HepG2 (cell line): ENCODE results near the gene OPRL1. TPM values are rescaled to one million over a fixed set of nuclear protein-coding genes. Genes with fewer than 3 reads are reported as not detected.

ENCODE experiments used
- ARID2 ChIP-seq: sonication (generic); formaldehyde crosslinking; IDR thresholded peaks from 2 replicates; pipeline ENCODE4 v1.8.1; 2022; ENCODE audit warnings: mild to moderate bottlenecking, missing genetic modification reagents, borderline replicate concordance
- ARNTL ChIP-seq: sonication (generic); formaldehyde crosslinking; IDR thresholded peaks from 2 replicates; pipeline ENCODE4 v1.4.0; 2020; ENCODE audit warnings: mild to moderate bottlenecking, missing genetic modification reagents
- EEA1 ChIP-seq: sonication (generic); formaldehyde crosslinking; IDR thresholded peaks from 2 replicates; pipeline ENCODE4 v1.5.1; 2020; ENCODE audit warnings: mild to moderate bottlenecking, missing genetic modification reagents, borderline replicate concordance
- ELK4 ChIP-seq: sonication (generic); formaldehyde crosslinking; IDR thresholded peaks from 2 replicates; pipeline ENCODE4 v1.9.0; 2021; ENCODE audit warnings: missing genetic modification reagents, borderline replicate concordance
- ERF ChIP-seq: IDR thresholded peaks from 2 replicates; pipeline ENCODE4 v1.6.1; 2018; ENCODE audit warnings: missing biosample characterization, missing genetic modification reagents
- KAT2B ChIP-seq: fragments of 150-350 bp; IDR thresholded peaks from 2 replicates; pipeline ENCODE4 v1.6.1; 2014; ENCODE audit warnings: low read depth, low read length, borderline replicate concordance
- MED1 ChIP-seq: sonication (generic); formaldehyde crosslinking; IDR thresholded peaks from 2 replicates; pipeline ENCODE4 v1.4.0; 2020; ENCODE audit warnings: missing genetic modification reagents
- ONECUT2 ChIP-seq: sonication (generic); formaldehyde crosslinking; IDR thresholded peaks from 2 replicates; pipeline ENCODE4 v1.4.0; 2020; ENCODE audit warnings: missing genetic modification reagents
- RCOR2 ChIP-seq: IDR thresholded peaks from 2 replicates; pipeline ENCODE4 v1.6.1; 2016; ENCODE audit warnings: missing biosample characterization, missing genetic modification reagents
- SCMH1 ChIP-seq: sonication (generic); formaldehyde crosslinking; IDR thresholded peaks from 2 replicates; pipeline ENCODE4 v1.9.0; 2021; ENCODE audit warnings: missing genetic modification reagents, mild to moderate bottlenecking, borderline replicate concordance
- SIN3B ChIP-seq: fragments of 150-350 bp; IDR thresholded peaks from 2 replicates; pipeline ENCODE4 v1.6.1; 2014; ENCODE audit warnings: low read length
- SMAD1 ChIP-seq: sonication (generic); formaldehyde crosslinking; IDR thresholded peaks from 2 replicates; pipeline ENCODE4 v1.4.0; 2020; ENCODE audit warnings: missing genetic modification reagents, low read depth, mild to moderate bottlenecking, borderline replicate concordance
- TERF1 ChIP-seq: sonication (generic); formaldehyde crosslinking; IDR thresholded peaks from 2 replicates; pipeline ENCODE4 v1.8.0; 2022; ENCODE audit warnings: mild to moderate bottlenecking, missing genetic modification reagents, moderate library complexity
- TIGD3 ChIP-seq: sonication (generic); formaldehyde crosslinking; IDR thresholded peaks from 2 replicates; pipeline ENCODE4 v1.5.1; 2020; ENCODE audit warnings: mild to moderate bottlenecking, missing genetic modification reagents, borderline replicate concordance
- TSC22D2 ChIP-seq: sonication (generic); formaldehyde crosslinking; IDR thresholded peaks from 2 replicates; pipeline ENCODE4 v1.5.1; 2020; ENCODE audit warnings: missing genetic modification reagents, mild to moderate bottlenecking, borderline replicate concordance
- ZFP1 ChIP-seq: IDR thresholded peaks from 2 replicates; pipeline ENCODE4 v1.6.1; 2016
- ZFP36L1 ChIP-seq: sonication (generic); formaldehyde crosslinking; IDR thresholded peaks from 2 replicates; pipeline ENCODE4 v1.8.0; 2022; ENCODE audit warnings: mild to moderate bottlenecking, missing genetic modification reagents, moderate library complexity
- ZFP41 ChIP-seq: sonication (generic); formaldehyde crosslinking; IDR thresholded peaks from 2 replicates; pipeline ENCODE4 v1.4.0; 2020; ENCODE audit warnings: mild to moderate bottlenecking, missing genetic modification reagents, borderline replicate concordance
- ZNF496 ChIP-seq: sonication (generic); formaldehyde crosslinking; IDR thresholded peaks from 2 replicates; pipeline ENCODE4 v1.8.1; 2023; ENCODE audit warnings: mild to moderate bottlenecking, moderate library complexity, missing genetic modification reagents; ENCODE audit not compliant: insufficient replicate concordance
- ZNF556 ChIP-seq: sonication (generic); formaldehyde crosslinking; IDR thresholded peaks from 2 replicates; pipeline ENCODE4 v1.4.0; 2020; ENCODE audit warnings: mild to moderate bottlenecking, missing genetic modification reagents, borderline replicate concordance
- ZNF564 ChIP-seq: sonication (generic); formaldehyde crosslinking; IDR thresholded peaks from 2 replicates; pipeline ENCODE4 v1.8.1; 2023; ENCODE audit warnings: mild to moderate bottlenecking, missing genetic modification reagents
- ZNF660 ChIP-seq: sonication (generic); formaldehyde crosslinking; IDR thresholded peaks from 2 replicates; pipeline ENCODE4 v1.5.1; 2020; ENCODE audit warnings: mild to moderate bottlenecking, low read depth, missing genetic modification reagents, borderline replicate concordance
- ZNF75D ChIP-seq: sonication (generic); formaldehyde crosslinking; IDR thresholded peaks from 2 replicates; pipeline ENCODE4 v1.8.1; 2023; ENCODE audit warnings: missing genetic modification reagents, mild to moderate bottlenecking, borderline replicate concordance
- ZSCAN5A ChIP-seq: sonication (generic); formaldehyde crosslinking; IDR thresholded peaks from 2 replicates; pipeline ENCODE4 v1.8.0; 2022; ENCODE audit warnings: mild to moderate bottlenecking, missing genetic modification reagents, borderline replicate concordance
- polyA plus RNA-seq, 8 experiments: library from polyadenylated mRNA; depleted of rRNA in 3 of 8; stranded (reverse) in 7 of 8; unstranded in 1 of 8; fragments of >200 nt; fragmentation: Illumina TruSeq in 4 of 8; extraction: Trizol in 4 of 8; gene quantifications; 2 replicates each; pipeline versions ENCODE4 v1.2.1 to v1.2.3, GENCODE V29; 2011 to 2016; ENCODE audit warnings: low read depth in 4 of 8, missing spikeins in 1 of 8, mixed read lengths in 1 of 8; ENCODE audit not compliant: insufficient read depth in 1 of 8
- total RNA-seq, 5 experiments: library from RNA; depleted of rRNA; stranded (reverse); fragments of >200 nt; fragmentation: Illumina TruSeq; extraction: Trizol; gene quantifications; 2 replicates each; pipeline ENCODE4 v1.2.3, GENCODE V29; 2016; ENCODE audit warnings: low read depth in 1 of 5

The OPRL1 gene
- total and polyA plus RNA-seq, 2 of the 13 experiments (the other 11 are each of a cell fraction or from before 2014, with no cell fraction given), result 0.35 to 0.71 TPM

GRCh38 chr20:64063389-64064144 lies 16.3 kb upstream of the OPRL1 start (continued):
- TF ChIP-seq ZSCAN5A (CRISPR knock-in tag) (no peak), ZNF496 (CRISPR knock-in tag) (no peak), ELK4 (no peak), ZNF660 (0 out of 2 replicates have a peak, but pooled peaks have one; percentile 74), KAT2B (no peak), ZNF75D (no peak), ARNTL (no peak), ZFP41 (CRISPR knock-in tag) (peak; percentile 64; the same call in 1 of the 2 replicates), ZFP1 (CRISPR knock-in tag) (no peak), SCMH1 (CRISPR knock-in tag) (no peak), SMAD1 (CRISPR knock-in tag) (no peak), RCOR2 (CRISPR knock-in tag) (no peak), ZFP36L1 (CRISPR knock-in tag) (no peak), ZNF564 (CRISPR knock-in tag) (peak; percentile 21; the same call in 1 of the 2 replicates), ONECUT2 (CRISPR knock-in tag) (no peak), MED1 (CRISPR knock-in tag) (0 out of 2 replicates have a peak, but pooled peaks have one; percentile 38), ERF (CRISPR knock-in tag) (no peak), TIGD3 (no peak; the same call in 1 of the 2 replicates), TERF1 (CRISPR knock-in tag) (no peak), ARID2 (peak; percentile 86; the same call in 1 of the 2 replicates), EEA1 (CRISPR knock-in tag) (no peak), ZNF556 (CRISPR knock-in tag) (no peak), TSC22D2 (CRISPR knock-in tag) (no peak), SIN3B (no peak)
